Lower leg skin (tissue), 4 donors: ENCODE measurements around the gene FAAH. TPM values are rescaled to one million over a fixed set of nuclear protein-coding genes. Genes with fewer than 3 reads are reported as not detected.

Experiments
- DNase-seq, 2 donors: peaks; one replicate each; pipeline ENCODE4 v3.0.0-alpha.2; 2019; ENCODE audit warnings: low spot score in 2 of 2
- H3K4me3 ChIP-seq: fragments of 200-600 bp; sonication (generic); 2 replicates; pipeline ENCODE4 v1.5.1; 2017; ENCODE audit warnings: mild to moderate bottlenecking, low read depth; ENCODE audit not compliant: poor library complexity, severe bottlenecking
- POLR2A ChIP-seq, 2 donors: fragments of 450-650 bp; IDR thresholded peaks; one replicate each; pipeline ENCODE4 v1.6.1; 2016 to 2017; ENCODE audit warnings: antibody characterized with exemption in 2 of 2, mild to moderate bottlenecking in 1 of 2, moderate library complexity in 1 of 2
- WGBS, 2 donors: methylation state at CpG; one replicate each; pipeline ENCODE4 v1.1.5; 2018; 5-methylcytosine and 5-hydroxymethylcytosine counted together
- intact Hi-C: fragments of 100-400 bp; cut with DNase I; formaldehyde crosslinking; loops from one replicate; pipeline ENCODE4 v1.15.0; 2023; ENCODE audit warnings: low total_unique reads
- total RNA-seq, 4 donors: library from RNA; depleted of rRNA; stranded (reverse); fragments of >200 nt; gene quantifications; one replicate each; pipeline ENCODE4 v1.1.0, GENCODE V29; 2016
- TF ChIP-seq, protein P1 (sequence below), 3 donors: fragments of 450-650 bp; IDR thresholded peaks; one replicate each; pipeline ENCODE4 v1.5.1; 2016; ENCODE audit warnings: antibody characterized with exemption in 3 of 3, mild to moderate bottlenecking in 3 of 3, moderate library complexity in 2 of 3

Gene FAAH
- total RNA-seq, 4 donors from 2014 or later = 26.3 to 30.7 (median 28.4) TPM

DNA sequence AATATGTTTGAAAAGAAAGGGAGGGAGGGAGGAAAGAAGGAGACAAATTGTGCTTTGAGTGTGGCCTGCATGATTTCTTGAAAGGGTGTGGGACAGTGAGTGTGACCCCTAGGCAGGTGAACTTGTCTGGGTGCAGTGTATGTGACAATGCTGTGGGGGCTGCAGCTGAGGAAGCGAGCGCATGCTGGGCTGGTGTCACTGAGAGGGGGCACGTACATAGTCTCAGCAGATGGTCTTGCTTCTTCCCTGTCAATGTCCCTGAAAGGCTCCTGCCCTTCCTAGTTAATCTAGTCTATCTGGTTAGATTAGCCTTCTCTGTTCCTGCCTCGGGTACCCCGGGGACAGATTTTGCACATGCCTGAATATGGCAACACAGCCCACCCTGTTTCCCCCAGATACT, 9.8 kb downstream of the FAAH start:
- intact Hi-C loops = loop anchor here (10.0 kb wide), 1 partner anchor 121 kb away; no protein-coding TSS in a partner anchor
- no peak for TF ChIP-seq POLR2A (IDR thresholded peaks at IDR 0.05)
- TF ChIP-seq, protein P1, sequence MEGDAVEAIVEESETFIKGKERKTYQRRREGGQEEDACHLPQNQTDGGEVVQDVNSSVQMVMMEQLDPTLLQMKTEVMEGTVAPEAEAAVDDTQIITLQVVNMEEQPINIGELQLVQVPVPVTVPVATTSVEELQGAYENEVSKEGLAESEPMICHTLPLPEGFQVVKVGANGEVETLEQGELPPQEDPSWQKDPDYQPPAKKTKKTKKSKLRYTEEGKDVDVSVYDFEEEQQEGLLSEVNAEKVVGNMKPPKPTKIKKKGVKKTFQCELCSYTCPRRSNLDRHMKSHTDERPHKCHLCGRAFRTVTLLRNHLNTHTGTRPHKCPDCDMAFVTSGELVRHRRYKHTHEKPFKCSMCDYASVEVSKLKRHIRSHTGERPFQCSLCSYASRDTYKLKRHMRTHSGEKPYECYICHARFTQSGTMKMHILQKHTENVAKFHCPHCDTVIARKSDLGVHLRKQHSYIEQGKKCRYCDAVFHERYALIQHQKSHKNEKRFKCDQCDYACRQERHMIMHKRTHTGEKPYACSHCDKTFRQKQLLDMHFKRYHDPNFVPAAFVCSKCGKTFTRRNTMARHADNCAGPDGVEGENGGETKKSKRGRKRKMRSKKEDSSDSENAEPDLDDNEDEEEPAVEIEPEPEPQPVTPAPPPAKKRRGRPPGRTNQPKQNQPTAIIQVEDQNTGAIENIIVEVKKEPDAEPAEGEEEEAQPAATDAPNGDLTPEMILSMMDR (IDR thresholded peaks at IDR 0.05) = no peak
- WGBS, 2 donors = 85 to 89% methylated on average over 5 of the region's 5 CpGs

DNA sequence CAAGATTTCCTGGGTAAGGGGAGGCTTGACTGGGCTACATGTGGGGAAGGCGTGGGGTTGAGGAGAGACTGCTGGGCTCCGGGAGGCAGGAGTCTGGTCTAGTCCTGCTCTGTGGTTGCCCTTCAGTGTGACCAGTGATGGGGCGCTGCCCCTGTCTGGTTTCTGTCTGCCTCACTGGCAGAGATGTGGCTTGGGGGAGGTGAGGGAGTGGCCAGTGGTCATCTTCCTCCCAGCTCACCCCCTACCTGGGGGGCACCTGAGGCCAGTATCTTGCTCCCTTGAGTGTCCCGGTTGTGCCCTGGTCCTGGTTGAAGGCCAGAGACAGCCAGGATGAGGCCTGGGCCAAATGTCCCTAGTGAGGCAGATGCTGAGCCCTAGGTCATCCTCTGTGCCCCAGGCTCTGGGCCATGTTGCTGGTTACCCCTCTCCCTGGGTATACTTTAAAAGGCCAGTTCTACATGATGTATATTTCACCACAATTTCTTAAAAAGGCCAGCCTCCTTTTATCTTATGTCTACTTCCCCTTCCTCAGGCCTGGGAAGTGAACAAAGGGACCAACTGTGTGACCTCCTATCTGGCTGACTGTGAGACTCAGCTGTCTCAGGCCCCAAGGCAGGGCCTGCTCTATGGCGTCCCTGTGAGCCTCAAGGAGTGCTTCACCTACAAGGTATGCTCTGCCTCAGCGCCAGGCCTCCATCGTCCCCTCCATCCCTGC, 10.5 kb downstream of the FAAH start:
- 93 to 96% methylated on average over 7 of the region's 7 CpGs for WGBS, 2 donors
- intact Hi-C loops = loop anchor here (10.0 kb wide), 1 partner anchor 120 kb away; no protein-coding TSS in a partner anchor
- H3K4me3 ChIP-seq = no peak overlapping the region
- DNase-seq = no peak
- no peak for TF ChIP-seq POLR2A (IDR thresholded peaks at IDR 0.05)
- TF ChIP-seq, protein P1 (IDR thresholded peaks at IDR 0.05) = no peak

More for the DNA sequence above, 9.8 kb downstream of the FAAH start:
- no peak for DNase-seq
- no peak overlapping the region for H3K4me3 ChIP-seq

DNA sequence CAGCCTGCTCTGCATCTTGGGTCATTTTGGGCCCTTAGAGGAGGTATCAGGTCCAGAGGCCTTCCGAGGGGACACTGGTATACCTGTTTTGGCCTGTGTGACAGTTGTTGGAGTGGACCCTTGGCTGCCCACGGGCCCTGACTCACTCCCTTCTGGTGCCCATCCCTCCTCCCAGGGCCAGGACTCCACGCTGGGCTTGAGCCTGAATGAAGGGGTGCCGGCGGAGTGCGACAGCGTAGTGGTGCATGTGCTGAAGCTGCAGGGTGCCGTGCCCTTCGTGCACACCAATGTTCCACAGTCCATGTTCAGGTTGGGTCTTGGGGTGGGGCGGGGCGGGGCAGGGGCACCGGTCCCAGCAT, 11.1 kb downstream of the FAAH start:
- intact Hi-C loops = loop anchor here (10.0 kb wide), 1 partner anchor 120 kb away; no protein-coding TSS in a partner anchor
- no peak for DNase-seq
- TF ChIP-seq, protein P1 (IDR thresholded peaks at IDR 0.05) = no peak
- TF ChIP-seq POLR2A (IDR thresholded peaks at IDR 0.05) = no peak
- H3K4me3 ChIP-seq = no peak overlapping the region
- 86 to 92% methylated on average over 10 to 12 of the region's 12 CpGs for WGBS, 2 donors

DNA sequence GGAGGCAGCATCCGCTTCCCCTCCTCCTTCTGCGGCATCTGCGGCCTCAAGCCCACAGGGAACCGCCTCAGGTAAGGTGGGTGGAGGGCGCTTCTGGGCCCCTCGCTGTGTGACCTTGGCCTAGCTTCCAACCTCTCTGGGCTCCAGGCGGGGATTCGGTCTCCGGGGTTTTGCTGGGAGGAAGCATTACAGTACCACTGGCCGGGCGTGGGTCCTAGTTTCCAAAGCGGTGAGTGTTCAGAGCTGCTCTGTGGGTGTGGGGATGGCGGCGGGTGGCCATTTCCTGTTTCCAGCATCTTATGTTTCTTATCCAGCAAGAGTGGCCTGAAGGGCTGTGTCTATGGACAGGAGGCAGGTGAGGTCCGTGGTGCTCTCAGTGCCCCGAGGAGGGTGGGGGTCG, 11.6 kb downstream of the FAAH start:
- no peak overlapping the region for H3K4me3 ChIP-seq
- DNase-seq = no peak
- intact Hi-C loops = loop anchor here (10.0 kb wide), 1 partner anchor 119 kb away; no protein-coding TSS in a partner anchor
- no peak for TF ChIP-seq POLR2A (IDR thresholded peaks at IDR 0.05)
- TF ChIP-seq, protein P1 (IDR thresholded peaks at IDR 0.05) = no peak
- WGBS, 2 donors = 82 to 87% methylated on average over 13 to 17 of the region's 17 CpGs

DNA sequence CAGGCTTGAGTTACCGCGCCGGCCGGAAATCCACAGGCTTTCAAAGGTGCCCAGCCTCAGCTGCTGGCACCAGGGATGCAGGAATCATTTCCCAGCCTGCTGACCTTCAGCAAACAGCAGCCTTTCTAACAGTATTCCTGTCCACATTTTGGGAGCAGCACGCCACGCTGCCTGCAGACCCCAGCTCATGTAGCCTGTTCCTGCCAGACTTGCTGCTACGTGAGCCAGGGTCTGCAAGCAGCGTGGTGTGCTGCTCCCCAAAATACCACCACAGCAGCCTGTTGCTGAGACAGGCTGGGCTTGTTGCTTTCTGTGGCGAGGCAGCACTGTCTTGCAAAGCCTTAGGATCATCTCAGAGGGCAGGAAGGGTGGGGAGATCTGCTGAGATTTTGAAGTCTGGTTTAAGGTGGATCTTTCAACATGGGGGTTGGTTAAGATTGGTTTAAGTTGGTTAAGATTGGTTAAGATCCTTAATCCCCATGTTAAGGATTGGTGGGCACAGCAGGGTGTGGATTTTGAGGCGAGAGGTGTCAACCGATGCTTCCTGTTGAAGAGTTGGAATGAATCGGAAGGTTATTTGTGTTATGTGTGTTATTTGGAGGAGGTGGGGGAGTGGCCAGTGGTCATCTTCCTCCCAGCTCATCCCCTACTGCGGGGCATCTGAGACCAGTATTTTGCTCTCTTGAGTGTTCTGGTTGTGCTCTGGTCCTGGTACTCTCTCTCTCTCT, 12.9 kb downstream of the FAAH start:
- no peak for DNase-seq
- TF ChIP-seq POLR2A (IDR thresholded peaks at IDR 0.05) = no peak
- TF ChIP-seq, protein P1 (IDR thresholded peaks at IDR 0.05) = no peak
- no peak overlapping the region for H3K4me3 ChIP-seq
- intact Hi-C loops = loop anchor here (10.0 kb wide), 1 partner anchor 118 kb away; no protein-coding TSS in a partner anchor
- WGBS, 2 donors = 71 to 79% methylated on average over 13 of the region's 13 CpGs
